A549 treated with dexamethasone at 1 μM for 4 hours (cell line): Measurements from ENCODE around the gene C2CD2. TPM values are rescaled to one million over a fixed set of nuclear protein-coding genes. Genes with fewer than 3 reads are reported as not detected.

Source experiments
- total RNA-seq: library from RNA; stranded (reverse); fragments of 200-300 nt; extraction: Qiagen RNA extraction; gene quantifications from 5 replicates; pipeline ENCODE4 v1.2.3, GENCODE V29; 2022

C2CD2 gene
- total RNA-seq, result 5.7 to 8.3 TPM (median 7.1 TPM) in 5 replicates

GRCh38 chr21:41953831-41954653 is at the start of gene C2CD2:
C2CD2 (minus strand) TSS chr21:41954018; CDS start chr21:41953648, 370 bp downstream.

DNA sequence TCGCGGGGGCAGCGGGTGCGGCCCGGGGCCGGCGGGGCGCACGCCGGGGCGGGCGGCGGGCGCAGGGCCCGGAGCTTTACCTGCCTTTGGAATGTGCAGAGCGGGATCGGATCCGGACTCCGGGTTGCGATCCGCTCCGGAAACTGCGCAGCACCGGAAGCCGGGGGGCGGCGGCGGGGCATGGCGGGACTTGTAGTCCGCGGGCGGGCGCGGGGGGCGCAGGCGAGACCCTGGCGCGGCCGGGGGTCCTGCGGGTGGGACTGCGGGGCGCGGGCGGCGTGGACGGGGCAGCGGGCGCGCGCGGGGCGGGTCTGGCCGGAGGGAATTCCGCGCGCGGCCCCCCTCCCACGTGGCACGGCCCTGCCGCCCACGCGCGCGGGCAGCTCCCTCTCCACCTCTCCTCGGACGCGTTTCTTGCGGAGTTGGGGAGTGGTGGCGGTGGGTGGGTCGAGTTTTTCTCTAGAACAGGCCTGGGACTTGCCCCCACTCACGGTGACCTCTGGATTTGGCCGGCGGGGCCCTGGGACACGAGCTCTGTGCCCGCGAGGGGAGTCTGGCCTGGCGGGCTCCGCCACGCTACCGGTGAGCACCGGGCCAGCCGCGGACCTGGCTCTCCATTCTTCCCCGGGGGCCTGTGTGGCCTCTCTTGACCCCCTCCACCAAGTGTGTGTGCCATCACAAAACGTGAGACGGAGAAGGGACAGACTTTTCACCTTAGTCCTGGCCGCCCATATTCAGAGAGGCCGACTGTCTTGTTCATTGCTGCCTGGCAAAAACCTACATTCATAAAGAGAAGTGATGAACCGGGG is 74.4 kb downstream of the C2CD2 start, which contains the start of gene PRDM15:
Gene PRDM15, minus strand, starts transcription at position 155 of the 809 bp plus-strand sequence. CDS start 18,981 bp downstream, outside the sequence.

Other genes with a start within 250 kb of the C2CD2 start
- 16.0 to 23.1 TPM (median 20.0 TPM) in 5 replicates for gene RIPK4, start 187.0 kb downstream of the C2CD2 start, total RNA-seq
- gene PRDM15, start 74.7 kb downstream of the C2CD2 start, total RNA-seq, result 1.9 to 4.4 TPM (median 3.4 TPM) in 5 replicates
- 4.7 to 7.3 TPM (median 6.3 TPM) in 5 replicates for gene ZBTB21, start 56.3 kb upstream of the C2CD2 start, total RNA-seq
- not detected in 5 replicates for gene UMODL1, start 117.3 kb upstream of the C2CD2 start, total RNA-seq